ENCODE data around the gene PRKCH.

Gene PRKCH

GRCh38 chr14:61417883-61418455, 96.6 kb downstream of the PRKCH start:
- Histone ChIP-seq H3K36me3 (ENCODE audit: insufficient read depth, low read depth, low read length) (no peaks in the 10 kb centered on the region), H3K4me1 (ENCODE audit: insufficient read depth, low read length) (peaks cover 4% of the 10 kb centered on the region; the same call in 1 of the 2 replicates), H3K9me3 (ENCODE audit: insufficient read depth, low read depth, low read length) (no peaks in the 10 kb centered on the region), H3K27ac (ENCODE audit: low read length) (no peak overlapping the region), H3K9ac (ENCODE audit: low read depth, low read length) (no peak overlapping the region), H3K4me3 (ENCODE audit: low read length) (no peak overlapping the region), H3K27me3 (ENCODE audit: insufficient read depth, low read length) (no peaks in the 10 kb centered on the region)

- H3K36me3 ChIP-seq (ENCODE audit: insufficient read depth, low read depth, low read length), result no peaks in the 10 kb centered on the region
- H3K9ac ChIP-seq (ENCODE audit: low read depth, low read length), result no peak overlapping the region
- H3K4me1 ChIP-seq (ENCODE audit: insufficient read depth, low read length), result peaks cover 4% of the 10 kb centered on the region; the same call in 1 of the 2 replicates
- no peak overlapping the region for H3K27ac ChIP-seq (ENCODE audit: low read length)
- no peaks in the 10 kb centered on the region for H3K9me3 ChIP-seq (ENCODE audit: insufficient read depth, low read depth, low read length)
- H3K27me3 ChIP-seq (ENCODE audit: insufficient read depth, low read length), result no peaks in the 10 kb centered on the region
- H3K4me3 ChIP-seq (ENCODE audit: low read length), result no peak overlapping the region
Measured at GRCh38 chr14:61418746-61419145, 97.4 kb downstream of the PRKCH start.

DNA sequence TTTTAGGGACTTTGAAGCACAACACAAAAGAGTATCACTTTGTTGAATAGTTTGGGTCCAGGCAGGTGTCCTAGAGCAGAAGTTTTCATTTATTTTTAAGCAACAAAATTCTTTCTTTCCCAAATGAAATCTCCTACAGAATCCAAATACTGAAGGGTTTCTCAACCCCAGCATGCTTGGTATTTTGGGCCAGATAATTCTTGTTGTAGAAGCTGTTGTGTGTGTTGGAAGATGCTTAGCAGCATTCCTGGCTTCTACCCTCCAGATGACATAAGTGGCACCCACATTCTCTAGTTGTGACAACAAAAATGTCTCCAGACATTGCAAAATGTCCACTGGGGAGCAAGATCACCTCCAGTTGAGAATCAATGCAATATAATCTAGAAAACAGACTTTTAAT, 97.8 kb downstream of the PRKCH start:
- Histone ChIP-seq H3K4me1 (ENCODE audit: insufficient read depth, low read length) (peaks cover 4% of the 10 kb centered on the region; the same call in 1 of the 2 replicates), H3K36me3 (ENCODE audit: insufficient read depth, low read depth, low read length) (no peaks in the 10 kb centered on the region), H3K27me3 (ENCODE audit: insufficient read depth, low read length) (no peaks in the 10 kb centered on the region), H3K4me3 (ENCODE audit: low read length) (no peak overlapping the region), H3K27ac (ENCODE audit: low read length) (no peak overlapping the region), H3K9me3 (ENCODE audit: insufficient read depth, low read depth, low read length) (no peaks in the 10 kb centered on the region), H3K9ac (ENCODE audit: low read depth, low read length) (no peak overlapping the region)

DNA sequence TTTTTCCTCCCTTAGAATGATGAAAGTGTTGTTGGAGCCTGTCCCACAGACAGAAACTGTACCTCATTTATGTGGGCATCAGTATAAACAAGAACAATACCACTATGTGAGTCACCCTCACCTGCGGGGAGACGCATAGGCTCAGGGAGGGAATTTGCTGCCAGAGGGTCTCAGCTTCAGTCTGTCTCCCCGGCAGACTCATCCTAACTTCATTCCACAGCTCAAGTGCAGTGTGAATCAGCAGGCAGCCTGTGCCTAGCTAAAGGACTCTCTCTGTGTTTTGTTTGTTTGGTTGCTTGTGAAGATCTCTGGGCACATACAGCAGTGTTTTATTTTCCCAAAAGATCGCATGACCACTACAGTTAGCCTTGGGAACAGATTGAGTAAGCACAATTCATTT, 98.9 kb downstream of the PRKCH start:
- H3K27me3 ChIP-seq (ENCODE audit: insufficient read depth, low read length), result no peaks in the 10 kb centered on the region
- H3K9ac ChIP-seq (ENCODE audit: low read depth, low read length), result no peak overlapping the region
- peaks cover 6% of the 10 kb centered on the region; the same call in 1 of the 2 replicates for H3K9me3 ChIP-seq (ENCODE audit: insufficient read depth, low read depth, low read length)
- H3K36me3 ChIP-seq (ENCODE audit: insufficient read depth, low read depth, low read length), result no peaks in the 10 kb centered on the region
- H3K27ac ChIP-seq (ENCODE audit: low read length), result no peak overlapping the region
- H3K4me3 ChIP-seq (ENCODE audit: low read length), result no peak overlapping the region
- H3K4me1 ChIP-seq (ENCODE audit: insufficient read depth, low read length), result peaks cover 4% of the 10 kb centered on the region; the same call in 1 of the 2 replicates

GRCh38 chr14:61421212-61421923, 100.0 kb downstream of the PRKCH start:
- H3K4me3 ChIP-seq (ENCODE audit: low read length), result no peak overlapping the region
- peaks cover 6% of the 10 kb centered on the region; the same call in 1 of the 2 replicates for H3K9me3 ChIP-seq (ENCODE audit: insufficient read depth, low read depth, low read length)
- no peak overlapping the region for H3K9ac ChIP-seq (ENCODE audit: low read depth, low read length)
- no peaks in the 10 kb centered on the region for H3K27me3 ChIP-seq (ENCODE audit: insufficient read depth, low read length)
- H3K4me1 ChIP-seq (ENCODE audit: insufficient read depth, low read length), result peaks cover 4% of the 10 kb centered on the region; the same call in 1 of the 2 replicates
- H3K27ac ChIP-seq (ENCODE audit: low read length), result no peak overlapping the region
- H3K36me3 ChIP-seq (ENCODE audit: insufficient read depth, low read depth, low read length), result no peaks in the 10 kb centered on the region

GRCh38 chr14:61426048-61426447, 104.7 kb downstream of the PRKCH start:
- Histone ChIP-seq H3K4me1 (ENCODE audit: insufficient read depth, low read length) (peaks cover 9% of the 10 kb centered on the region), H3K9ac (ENCODE audit: low read depth, low read length) (no peak overlapping the region), H3K4me3 (ENCODE audit: low read length) (no peak overlapping the region), H3K27ac (ENCODE audit: low read length) (no peak overlapping the region), H3K36me3 (ENCODE audit: insufficient read depth, low read depth, low read length) (no peaks in the 10 kb centered on the region), H3K27me3 (ENCODE audit: insufficient read depth, low read length) (no peaks in the 10 kb centered on the region), H3K9me3 (ENCODE audit: insufficient read depth, low read depth, low read length) (peaks cover 6% of the 10 kb centered on the region; the same call in 1 of the 2 replicates)

- peaks cover 6% of the 10 kb centered on the region; the same call in 1 of the 2 replicates for H3K9me3 ChIP-seq (ENCODE audit: insufficient read depth, low read depth, low read length)
- no peaks in the 10 kb centered on the region for H3K36me3 ChIP-seq (ENCODE audit: insufficient read depth, low read depth, low read length)
- H3K4me3 ChIP-seq (ENCODE audit: low read length), result no peak overlapping the region
- peaks cover 7% of the 10 kb centered on the region; the same call in 1 of the 2 replicates for H3K4me1 ChIP-seq (ENCODE audit: insufficient read depth, low read length)
- no peaks in the 10 kb centered on the region for H3K27me3 ChIP-seq (ENCODE audit: insufficient read depth, low read length)
- H3K27ac ChIP-seq (ENCODE audit: low read length), result no peak overlapping the region
- H3K9ac ChIP-seq (ENCODE audit: low read depth, low read length), result no peak overlapping the region
Measured at GRCh38 chr14:61428261-61428660, 106.9 kb downstream of the PRKCH start.

DNA sequence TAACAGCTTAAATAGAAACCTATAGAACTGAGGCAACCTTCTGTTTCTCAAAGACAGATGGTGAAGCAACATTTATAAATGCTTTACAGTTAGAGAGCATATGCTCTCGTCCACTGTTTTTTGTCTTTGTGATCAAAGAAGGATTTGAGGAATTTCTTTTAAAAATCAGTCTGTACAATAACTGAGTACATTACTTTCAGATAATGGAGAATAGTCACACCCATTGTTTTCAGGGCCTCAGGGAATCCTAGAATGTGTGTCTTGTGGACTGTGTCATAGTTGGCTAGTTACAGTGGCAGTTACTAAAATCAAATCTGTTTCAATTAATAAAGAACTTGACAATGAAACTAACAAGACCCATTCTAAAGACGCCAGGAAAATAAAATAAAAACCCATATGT, 107.9 kb downstream of the PRKCH start:
- Histone ChIP-seq H3K4me1 (ENCODE audit: insufficient read depth, low read length) (peaks cover 7% of the 10 kb centered on the region; the same call in 1 of the 2 replicates), H3K9ac (ENCODE audit: low read depth, low read length) (no peak overlapping the region), H3K9me3 (ENCODE audit: insufficient read depth, low read depth, low read length) (peaks cover 6% of the 10 kb centered on the region; the same call in 1 of the 2 replicates), H3K4me3 (ENCODE audit: low read length) (no peak overlapping the region), H3K27me3 (ENCODE audit: insufficient read depth, low read length) (no peaks in the 10 kb centered on the region), H3K27ac (ENCODE audit: low read length) (no peak overlapping the region), H3K36me3 (ENCODE audit: insufficient read depth, low read depth, low read length) (no peaks in the 10 kb centered on the region)

- no peak overlapping the region for H3K9ac ChIP-seq (ENCODE audit: low read depth, low read length)
- no peak overlapping the region for H3K27ac ChIP-seq (ENCODE audit: low read length)
- H3K4me3 ChIP-seq (ENCODE audit: low read length), result no peak overlapping the region
- peaks cover under 1% of the 10 kb centered on the region; the same call in 1 of the 2 replicates for H3K9me3 ChIP-seq (ENCODE audit: insufficient read depth, low read depth, low read length)
- no peaks in the 10 kb centered on the region for H3K36me3 ChIP-seq (ENCODE audit: insufficient read depth, low read depth, low read length)
- H3K27me3 ChIP-seq (ENCODE audit: insufficient read depth, low read length), result no peaks in the 10 kb centered on the region
- peaks cover 7% of the 10 kb centered on the region; the same call in 1 of the 2 replicates for H3K4me1 ChIP-seq (ENCODE audit: insufficient read depth, low read length)
Measured at GRCh38 chr14:61430066-61430757, 108.8 kb downstream of the PRKCH start.

- Histone ChIP-seq H3K4me1 (ENCODE audit: insufficient read depth, low read length) (peaks cover 8% of the 10 kb centered on the region; the same call in 1 of the 2 replicates), H3K27me3 (ENCODE audit: insufficient read depth, low read length) (no peaks in the 10 kb centered on the region), H3K27ac (ENCODE audit: low read length) (no peak overlapping the region), H3K36me3 (ENCODE audit: insufficient read depth, low read depth, low read length) (no peaks in the 10 kb centered on the region), H3K4me3 (ENCODE audit: low read length) (no peak overlapping the region), H3K9ac (ENCODE audit: low read depth, low read length) (no peak overlapping the region), H3K9me3 (ENCODE audit: insufficient read depth, low read depth, low read length) (no peaks in the 10 kb centered on the region)
Measured at GRCh38 chr14:61433169-61433568, 111.8 kb downstream of the PRKCH start.

DNA sequence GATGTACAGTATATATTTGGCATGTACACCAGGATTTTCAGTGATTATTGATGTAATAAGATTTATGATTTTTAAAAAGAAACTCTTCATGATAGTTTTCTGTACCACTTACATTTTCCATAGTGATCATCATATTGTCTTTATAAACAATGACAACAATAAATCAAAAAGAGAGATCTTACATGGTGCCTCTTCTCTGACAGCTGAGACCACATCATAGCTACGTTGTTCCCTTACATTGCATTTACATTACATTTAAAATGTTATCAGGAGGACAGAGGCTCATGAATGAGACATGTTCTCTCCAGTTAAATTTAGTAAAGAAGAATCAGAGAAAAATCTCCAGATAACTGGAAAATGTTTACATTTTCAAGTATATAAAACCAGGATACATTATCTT, 112.4 kb downstream of the PRKCH start:
- H3K4me3 ChIP-seq (ENCODE audit: low read length), result no peak overlapping the region
- no peaks in the 10 kb centered on the region for H3K36me3 ChIP-seq (ENCODE audit: insufficient read depth, low read depth, low read length)
- H3K4me1 ChIP-seq (ENCODE audit: insufficient read depth, low read length), result peaks cover 14% of the 10 kb centered on the region; the same call in 1 of the 2 replicates
- H3K27ac ChIP-seq (ENCODE audit: low read length), result no peak overlapping the region
- H3K27me3 ChIP-seq (ENCODE audit: insufficient read depth, low read length), result no peaks in the 10 kb centered on the region
- no peaks in the 10 kb centered on the region for H3K9me3 ChIP-seq (ENCODE audit: insufficient read depth, low read depth, low read length)
- H3K9ac ChIP-seq (ENCODE audit: low read depth, low read length), result no peak overlapping the region

All from iPS-20b (cell line).